Activated CD4-positive, alpha-beta T cell treated with anti-CD3 and anti-CD28 coated beads, Interleukin-2, amount 10 ng/mL, durations not matched to agents 24 days and 14 days (primary cell): ENCODE measurements around the gene UHRF1. TPM values are rescaled to one million over a fixed set of nuclear protein-coding genes. Genes with fewer than 3 reads are reported as not detected.
"Not testable (repeated sequence)": the region's sequence is repeated elsewhere in the genome, so short reads cannot be mapped to it uniquely, and the experiment has no call there.

Experiments
- DNase-seq: peaks from one replicate; pipeline ENCODE4 v3.0.0; 2022
- H3K27ac Mint-ChIP-seq: one replicate; pipeline ENCODE4 v1.8.0; 2022; ENCODE audit warnings: mild to moderate bottlenecking, mixed read lengths
- H3K27me3 Mint-ChIP-seq: one replicate; pipeline ENCODE4 v1.8.0; 2022; ENCODE audit warnings: mixed read lengths
- H3K36me3 Mint-ChIP-seq: one replicate; pipeline ENCODE4 v1.8.0; 2022; ENCODE audit warnings: low read depth, mild to moderate bottlenecking, mixed read lengths
- H3K4me1 Mint-ChIP-seq: one replicate; pipeline ENCODE4 v1.8.0; 2021; ENCODE audit warnings: mixed read lengths
- H3K4me3 Mint-ChIP-seq: one replicate; pipeline ENCODE4 v1.8.0; 2022; ENCODE audit warnings: mild to moderate bottlenecking, moderate library complexity, mixed read lengths
- H3K9me3 Mint-ChIP-seq: one replicate; pipeline ENCODE4 v1.8.0; 2021; ENCODE audit warnings: mixed read lengths
- intact Hi-C: fragments of 100-400 bp; cut with micrococcal nuclease; formaldehyde crosslinking; loops from one replicate; pipeline ENCODE4 v1.15.1; 2023
- total RNA-seq: library from RNA; stranded (reverse); gene quantifications from 2 replicates; pipeline ENCODE4 v1.2.3, GENCODE V29; 2022

Gene UHRF1
- total RNA-seq, 1 donor from 2014 or later: 161 TPM

DNA sequence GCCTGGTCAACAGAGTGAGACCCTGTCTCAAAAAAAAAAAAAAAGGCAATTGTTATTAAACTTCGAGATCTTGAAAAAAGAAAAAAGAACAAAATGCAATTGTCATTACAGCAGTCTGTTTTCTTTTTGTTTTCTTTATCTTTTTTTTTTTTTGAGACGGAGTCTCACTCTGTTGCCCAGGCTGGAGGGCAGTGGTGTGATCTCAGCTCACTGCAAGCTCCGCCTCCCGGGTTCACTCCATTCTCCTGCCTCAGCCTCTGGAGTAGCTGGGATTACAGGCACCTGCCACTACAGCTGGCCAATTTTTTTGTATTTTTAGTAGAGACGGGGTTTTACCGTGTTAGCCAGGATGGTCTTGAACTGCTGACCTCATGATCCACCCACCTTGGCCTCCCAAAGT lies 26.4 kb upstream of the UHRF1 start:
- H3K27ac Mint-ChIP-seq, H3K36me3 Mint-ChIP-seq, DNase-seq, H3K9me3 Mint-ChIP-seq, H3K4me3 Mint-ChIP-seq, intact Hi-C loops, H3K4me1 Mint-ChIP-seq, H3K27me3 Mint-ChIP-seq: not testable (repeated sequence)

DNA sequence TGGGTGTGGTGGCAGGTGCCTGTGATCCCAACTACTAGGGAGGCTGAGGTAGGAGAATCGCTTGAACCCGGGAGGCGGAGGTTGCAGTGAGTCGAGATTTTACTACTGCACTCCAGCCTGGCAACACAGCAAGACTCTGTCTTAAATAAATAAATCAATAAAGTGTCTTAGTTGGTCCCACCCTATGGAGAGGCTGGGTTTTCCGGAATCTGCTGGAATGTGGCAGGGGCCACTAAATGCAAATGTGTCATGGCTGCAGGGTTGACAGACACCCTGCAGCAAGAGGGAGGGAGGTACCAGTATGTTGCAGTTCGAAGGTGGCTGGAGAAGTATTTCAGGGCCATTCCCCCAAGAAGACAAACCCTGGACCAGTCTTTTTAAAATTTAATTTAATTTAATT lies 24.3 kb upstream of the UHRF1 start:
- intact Hi-C loops: not testable (repeated sequence)

DNA sequence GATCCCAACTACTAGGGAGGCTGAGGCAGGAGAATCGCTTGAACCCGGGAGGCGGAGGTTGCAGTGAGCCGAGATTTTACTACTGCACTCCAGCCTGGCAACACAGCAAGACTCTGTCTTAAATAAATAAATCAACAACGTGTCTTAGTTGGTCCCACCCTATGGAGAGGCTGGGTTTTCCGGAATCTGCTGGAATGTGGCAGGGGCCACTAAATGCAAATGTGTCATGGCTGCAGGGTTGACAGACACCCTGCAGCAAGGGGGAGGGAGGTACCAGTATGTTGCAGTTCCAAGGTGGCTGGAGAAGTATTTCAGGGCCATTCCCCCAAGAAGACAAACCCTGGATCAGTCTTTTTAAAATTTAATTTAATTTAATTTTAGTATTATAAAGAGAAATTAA lies 21.5 kb upstream of the UHRF1 start:
- H3K36me3 Mint-ChIP-seq, DNase-seq, H3K27me3 Mint-ChIP-seq, intact Hi-C loops, H3K27ac Mint-ChIP-seq, H3K4me1 Mint-ChIP-seq, H3K4me3 Mint-ChIP-seq, H3K9me3 Mint-ChIP-seq: not testable (repeated sequence)

More for the DNA sequence above, 24.3 kb upstream of the UHRF1 start:
- H3K4me1 Mint-ChIP-seq, H3K9me3 Mint-ChIP-seq, H3K27me3 Mint-ChIP-seq, H3K36me3 Mint-ChIP-seq, H3K27ac Mint-ChIP-seq, DNase-seq, H3K4me3 Mint-ChIP-seq: not testable (repeated sequence)

DNA sequence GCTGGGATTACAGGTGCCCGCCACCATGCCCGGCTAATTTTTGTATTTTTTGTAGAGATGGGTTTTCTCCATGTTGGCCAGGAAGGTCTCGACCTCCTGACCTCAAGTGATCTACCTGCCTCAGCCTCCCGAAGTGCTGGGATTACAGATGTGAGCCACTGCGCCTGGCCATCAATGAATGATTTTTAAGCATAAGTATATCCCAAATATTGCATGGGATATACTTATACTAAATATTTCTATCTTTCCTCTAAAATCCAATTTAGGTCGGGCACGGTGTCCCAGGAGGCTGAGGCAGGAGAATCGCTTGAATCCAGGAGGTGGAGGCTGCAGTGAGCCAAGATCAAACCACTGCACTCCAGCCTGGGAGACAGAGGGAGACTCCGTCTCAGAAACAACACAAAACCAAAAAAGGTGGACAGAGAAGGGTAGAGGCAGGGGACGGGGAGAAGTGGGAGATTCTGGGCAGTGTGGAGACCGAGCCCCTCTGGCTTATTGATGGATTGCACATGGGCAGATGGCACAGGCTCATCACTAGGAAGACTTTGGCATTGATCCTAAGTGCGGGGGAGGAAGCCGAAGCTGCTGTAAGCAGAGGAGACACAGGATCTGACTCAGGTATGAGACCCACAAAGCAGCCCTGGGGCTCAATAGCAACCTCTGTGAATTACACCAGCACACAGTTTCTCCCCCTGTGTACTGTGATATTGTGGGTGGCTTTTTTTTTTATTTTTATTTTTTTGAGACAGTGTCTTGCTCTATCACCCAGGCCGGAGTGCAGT lies 20.1 kb upstream of the UHRF1 start:
- Mint-ChIP-seq H3K4me1 (no peaks in the 10 kb centered on the region), H3K36me3 (no peaks in the 10 kb centered on the region), H3K4me3 (no peak overlapping the region), H3K27ac (no peak overlapping the region), H3K27me3 (no peaks in the 10 kb centered on the region), H3K9me3 (no peaks in the 10 kb centered on the region)
- intact Hi-C loops: no loop called here
- DNase-seq: no peak

DNA sequence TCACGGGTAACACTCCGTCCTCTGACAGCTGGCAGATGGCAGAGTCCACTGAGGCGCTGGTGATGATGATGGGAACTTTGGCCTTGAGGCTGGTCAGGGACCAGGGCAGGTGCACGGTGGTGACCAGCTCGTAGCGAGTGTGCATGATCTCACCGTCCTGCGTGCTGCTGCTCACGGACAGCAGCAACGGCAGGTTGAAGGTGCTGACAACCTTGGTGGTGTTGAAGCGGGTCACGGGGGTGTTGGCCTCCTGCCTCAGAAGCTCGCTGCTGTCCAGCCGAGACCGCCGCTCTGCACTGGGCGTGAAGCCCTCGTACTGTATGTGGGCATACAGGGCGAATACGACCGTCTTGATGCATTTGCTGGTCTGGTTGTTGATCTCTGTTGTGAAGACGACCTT lies 18.2 kb upstream of the UHRF1 start:
- Mint-ChIP-seq H3K9me3 (no peaks in the 10 kb centered on the region), H3K27me3 (no peaks in the 10 kb centered on the region), H3K36me3 (no peaks in the 10 kb centered on the region), H3K4me1 (no peaks in the 10 kb centered on the region), H3K4me3 (no peak overlapping the region), H3K27ac (no peak overlapping the region)
- no peak for DNase-seq
- intact Hi-C loops: no loop called here

DNA sequence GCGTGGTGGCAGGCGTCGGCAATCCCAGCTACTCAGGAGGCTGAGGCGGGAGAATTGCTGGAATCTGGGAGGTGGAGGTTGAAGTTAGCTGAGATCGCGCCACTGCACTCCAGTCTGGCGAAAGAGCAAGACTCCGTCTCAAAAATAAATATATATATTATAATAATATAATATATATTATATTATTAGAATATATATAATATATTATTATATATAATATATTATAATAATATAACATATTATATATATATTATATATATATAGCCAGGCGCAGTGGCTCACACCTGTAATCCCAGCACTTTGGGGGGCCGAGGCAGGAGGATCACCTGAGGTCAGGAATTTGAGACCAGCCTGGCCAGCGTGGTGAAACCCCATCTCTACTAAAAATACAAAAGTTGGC lies 16.3 kb upstream of the UHRF1 start:
- H3K4me1 Mint-ChIP-seq, intact Hi-C loops, DNase-seq, H3K27ac Mint-ChIP-seq, H3K9me3 Mint-ChIP-seq, H3K4me3 Mint-ChIP-seq, H3K36me3 Mint-ChIP-seq, H3K27me3 Mint-ChIP-seq: not testable (repeated sequence)

DNA sequence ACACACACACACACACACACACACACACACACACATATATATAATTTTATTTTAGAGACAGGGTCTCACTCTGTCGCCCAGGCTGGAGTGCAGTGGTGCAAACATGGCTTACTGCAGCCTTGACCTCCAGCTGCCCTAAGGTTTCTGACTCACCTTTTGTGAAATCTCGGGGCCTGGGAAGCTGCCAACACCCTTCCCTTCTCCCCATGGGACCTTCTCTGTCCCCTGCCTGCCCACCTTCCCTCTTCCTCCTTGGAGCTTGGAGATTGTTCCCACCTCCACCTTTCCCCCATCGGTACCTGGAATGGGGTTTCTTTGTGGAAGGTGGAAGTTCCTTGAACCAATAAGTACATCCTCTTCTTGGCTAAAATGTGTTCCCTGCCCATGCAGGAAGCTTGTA lies 12.9 kb upstream of the UHRF1 start:
- no peaks in the 10 kb centered on the region for H3K4me1 Mint-ChIP-seq
- no peak overlapping the region for H3K4me3 Mint-ChIP-seq
- no peak for DNase-seq
- H3K9me3 Mint-ChIP-seq: no peaks in the 10 kb centered on the region
- intact Hi-C loops: no loop called here
- no peak overlapping the region for H3K27ac Mint-ChIP-seq
- no peaks in the 10 kb centered on the region for H3K36me3 Mint-ChIP-seq
- H3K27me3 Mint-ChIP-seq: no peaks in the 10 kb centered on the region

DNA sequence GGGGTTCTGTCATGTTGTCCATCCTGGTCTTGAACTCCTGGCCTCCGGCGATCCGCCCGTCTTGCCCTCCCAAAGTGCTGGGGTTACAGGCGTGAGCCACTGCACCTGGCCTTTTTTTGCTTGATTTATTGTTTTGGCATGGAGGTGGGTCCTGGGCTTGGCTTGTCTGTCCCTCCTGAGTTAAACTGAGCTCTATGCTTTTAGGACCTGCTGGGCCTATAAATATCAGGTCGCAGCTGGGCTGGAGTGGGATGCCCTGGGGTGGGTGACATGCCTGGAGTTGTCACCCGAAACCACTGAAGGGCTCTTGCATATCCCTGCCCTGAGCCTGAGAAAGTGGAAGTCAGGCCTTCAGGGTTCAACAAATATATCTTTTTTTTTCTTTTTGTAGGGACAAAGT lies 12.2 kb upstream of the UHRF1 start:
- Mint-ChIP-seq H3K36me3 (no peaks in the 10 kb centered on the region), H3K27me3 (no peaks in the 10 kb centered on the region), H3K4me3 (no peak overlapping the region), H3K4me1 (no peaks in the 10 kb centered on the region), H3K9me3 (no peaks in the 10 kb centered on the region), H3K27ac (no peak overlapping the region)
- DNase-seq: no peak
- intact Hi-C loops: no loop called here

DNA sequence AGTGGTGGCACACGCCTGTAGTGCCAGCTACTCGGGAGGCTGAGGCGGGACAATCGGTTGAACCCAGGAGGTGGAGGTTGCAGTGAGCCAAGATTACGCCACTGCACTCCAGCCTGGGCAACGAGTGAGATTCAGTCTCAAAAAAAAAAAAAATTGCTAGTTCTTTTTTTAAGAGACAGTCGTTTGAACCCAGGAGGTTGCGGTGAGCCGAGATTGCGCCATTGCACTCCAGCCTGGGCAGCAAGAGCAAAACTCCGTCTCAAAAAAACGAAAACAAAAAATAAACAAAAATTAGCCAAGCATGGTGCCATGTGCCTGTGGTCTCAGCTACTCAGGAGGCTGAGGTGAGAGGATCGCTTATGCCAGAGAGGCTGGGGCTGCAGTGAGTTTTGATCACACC lies 8.4 kb upstream of the UHRF1 start:
- H3K27me3 Mint-ChIP-seq, H3K27ac Mint-ChIP-seq, H3K4me3 Mint-ChIP-seq, DNase-seq, H3K4me1 Mint-ChIP-seq, intact Hi-C loops, H3K9me3 Mint-ChIP-seq, H3K36me3 Mint-ChIP-seq: not testable (repeated sequence)

DNA sequence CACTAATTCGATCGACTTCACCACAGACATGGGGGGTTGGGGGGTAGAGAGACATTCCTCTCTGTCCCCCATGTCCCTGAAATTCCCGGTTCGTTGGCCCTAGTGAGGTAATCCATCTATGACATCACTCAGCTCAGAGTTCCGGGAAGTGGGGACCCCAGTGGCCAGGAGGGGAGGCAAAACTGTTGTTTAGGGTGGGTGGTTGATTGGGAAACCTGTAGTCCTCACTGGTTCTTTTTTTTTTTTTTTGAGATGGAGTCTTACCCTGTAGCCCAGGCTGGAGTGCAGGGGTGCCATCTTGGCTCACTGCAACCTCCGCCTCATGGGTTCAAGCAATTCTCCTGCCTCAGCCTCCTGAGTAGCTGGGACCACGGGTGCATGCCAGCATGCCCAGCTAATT lies 6.5 kb upstream of the UHRF1 start, which contains the start of gene ARRDC5:
ARRDC5 (minus strand) TSS at position 101 of the 400 bp plus-strand sequence; CDS start at position 30, 71 bp downstream.
- Mint-ChIP-seq H3K27ac (no peak within 1 kb of the TSS), H3K27me3 (no peaks in the 10 kb centered on the region), H3K9me3 (no peaks in the 10 kb centered on the region), H3K4me3 (no peak within 1 kb of the TSS), H3K36me3 (no peaks in the 10 kb centered on the region), H3K4me1 (no peaks in the 10 kb centered on the region)
- intact Hi-C loops: no loop called here
- no peak for DNase-seq

DNA sequence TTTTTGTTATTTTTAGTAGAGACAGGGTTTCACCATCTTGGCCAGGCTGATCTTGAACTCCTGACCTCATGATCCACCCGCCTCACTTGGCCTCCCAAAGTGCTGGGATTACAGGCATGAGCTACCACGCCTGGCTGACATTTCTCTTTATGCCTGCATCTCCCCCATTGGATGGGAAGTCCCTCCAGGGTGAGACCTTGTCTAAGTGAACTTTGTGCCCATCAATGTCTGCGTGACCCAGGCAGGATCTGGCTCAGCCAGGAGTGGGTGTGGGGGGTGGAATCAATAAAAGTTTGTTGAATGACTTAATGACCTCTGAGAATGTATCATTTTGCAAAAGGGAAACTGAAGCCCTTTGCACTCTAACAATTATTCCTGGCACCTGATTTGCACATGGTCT lies 4.8 kb upstream of the UHRF1 start:
- intact Hi-C loops: no loop called here
- H3K27me3 Mint-ChIP-seq: no peaks in the 10 kb centered on the region

DNA sequence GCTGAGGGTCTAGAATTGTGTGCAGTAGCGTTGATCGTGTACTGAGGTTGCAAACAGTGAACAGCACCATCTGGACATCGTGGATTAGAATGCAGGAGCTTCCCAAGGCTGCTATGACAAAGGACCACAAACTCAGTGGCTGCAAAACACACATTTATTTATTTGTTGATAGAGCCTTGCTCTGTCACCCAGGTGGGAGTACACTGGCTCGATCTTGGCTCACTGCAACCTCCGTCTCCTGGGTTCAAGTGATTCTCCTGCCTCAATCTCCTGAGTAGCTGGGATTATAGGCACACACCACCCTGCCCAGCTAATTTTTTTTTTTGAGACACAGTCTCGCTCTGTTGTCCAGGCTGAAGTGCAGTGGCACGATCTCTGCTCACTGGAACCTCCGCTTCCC lies 2.3 kb upstream of the UHRF1 start:
- Mint-ChIP-seq H3K27ac (no peak overlapping the region), H3K36me3 (peaks cover 15% of the 10 kb centered on the region), H3K4me3 (no peak overlapping the region), H3K4me1 (peaks cover 14% of the 10 kb centered on the region), H3K27me3 (no peaks in the 10 kb centered on the region), H3K9me3 (no peaks in the 10 kb centered on the region)
- intact Hi-C loops: no loop called here
- DNase-seq: no peak

More for the DNA sequence above, 4.8 kb upstream of the UHRF1 start:
- no peak for DNase-seq
- H3K4me3 Mint-ChIP-seq: no peak overlapping the region
- H3K36me3 Mint-ChIP-seq: no peaks in the 10 kb centered on the region
- H3K27ac Mint-ChIP-seq: no peak overlapping the region
- peaks cover 5% of the 10 kb centered on the region for H3K4me1 Mint-ChIP-seq
- H3K9me3 Mint-ChIP-seq: no peaks in the 10 kb centered on the region

DNA sequence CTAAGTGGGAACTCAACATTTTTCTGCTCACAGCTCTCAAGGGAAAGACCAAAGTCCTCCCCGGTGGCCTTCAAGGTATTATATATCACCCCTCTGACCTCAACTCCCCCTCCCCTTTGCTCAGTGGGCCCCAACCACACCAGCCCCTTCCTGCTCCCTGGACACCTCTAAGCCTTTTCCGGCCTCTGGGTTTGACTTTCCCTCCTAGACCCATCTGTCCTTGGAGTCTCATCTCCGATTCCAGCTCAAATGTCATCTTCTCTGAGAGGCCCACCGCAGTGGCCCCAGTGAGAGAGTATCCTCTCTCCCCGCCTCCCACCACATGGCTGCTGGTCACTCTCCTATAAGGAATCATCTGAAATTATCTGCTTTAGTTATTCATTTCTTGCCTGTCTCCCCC lies 941 bp upstream of the UHRF1 start:
- intact Hi-C loops: no loop called here
- Mint-ChIP-seq H3K4me1 (peaks cover 21% of the 10 kb centered on the region), H3K27me3 (no peaks in the 10 kb centered on the region), H3K27ac (no peak overlapping the region), H3K4me3 (peak overlapping the region; percentile 77), H3K9me3 (no peaks in the 10 kb centered on the region), H3K36me3 (peaks cover 29% of the 10 kb centered on the region)
- DNase-seq: no peak

DNA sequence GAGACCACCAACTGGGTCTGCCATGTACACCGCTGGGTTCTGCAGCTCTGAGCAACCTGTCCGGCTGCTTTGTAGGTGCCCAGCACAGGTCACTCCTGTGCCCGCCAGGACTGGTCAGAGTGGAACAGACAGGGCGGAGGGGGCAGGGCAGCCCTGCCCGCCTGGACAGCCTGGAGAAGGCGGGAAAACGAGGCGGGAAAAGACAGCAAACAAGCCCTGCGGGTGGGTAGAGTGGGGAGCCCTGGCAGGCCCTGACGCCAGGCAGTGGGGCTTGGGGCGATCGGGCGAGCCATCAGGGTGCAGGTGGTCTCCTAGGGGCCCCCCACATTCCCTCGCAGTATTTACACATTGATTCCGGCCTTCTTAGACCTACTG lies 533 bp upstream of the UHRF1 start:
- H3K27ac Mint-ChIP-seq: no peak overlapping the region
- no peaks in the 10 kb centered on the region for H3K27me3 Mint-ChIP-seq
- intact Hi-C loops: no loop called here

More for the DNA sequence above, 533 bp upstream of the UHRF1 start:
- H3K36me3 Mint-ChIP-seq: peaks cover 29% of the 10 kb centered on the region
- no peak for DNase-seq
- H3K9me3 Mint-ChIP-seq: no peaks in the 10 kb centered on the region
- peak overlapping the region; percentile 77 for H3K4me3 Mint-ChIP-seq
- peaks cover 24% of the 10 kb centered on the region for H3K4me1 Mint-ChIP-seq
